ENCODE measurements around the gene ARSB. TPM values are rescaled to one million over a fixed set of nuclear protein-coding genes. Genes with fewer than 3 reads are reported as not detected.

ARSB gene
- total RNA-seq, 1 donor from 2014 or later = 28.0 TPM

DNA sequence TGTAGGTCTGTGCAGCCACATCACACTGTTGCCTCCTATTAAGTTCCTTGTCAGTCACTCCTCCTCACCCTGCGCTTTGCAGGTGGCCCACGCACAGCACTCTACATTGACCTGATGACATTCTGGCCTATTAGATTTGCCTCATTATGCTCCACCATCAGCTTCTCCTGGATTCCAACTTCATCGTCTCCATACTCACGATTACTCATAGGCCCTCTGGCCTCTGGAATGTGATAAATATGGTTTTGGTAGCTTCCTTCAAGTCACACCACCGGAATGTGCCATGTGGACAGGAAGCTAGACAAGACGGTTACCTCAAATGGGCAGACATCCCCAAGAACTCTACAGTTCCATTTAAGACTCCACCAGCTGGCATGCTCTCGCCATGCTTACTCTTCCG is 178.6 kb downstream of the ARSB start:
- Mint-ChIP-seq H3K27me3 (ENCODE audit: low read depth) (no peaks in the 10 kb centered on the region), H3K9me3 (no peaks in the 10 kb centered on the region), H3K27ac (ENCODE audit: unreplicated experiment) (no peak overlapping the region), H3K4me3 (no peak overlapping the region), H3K36me3 (ENCODE audit: low read depth) (peaks cover 2% of the 10 kb centered on the region), H3K4me1 (peaks cover 12% of the 10 kb centered on the region)
- DNase-seq (ENCODE audit: low read depth, low spot score) = no peak
- TF ChIP-seq, protein P1, sequence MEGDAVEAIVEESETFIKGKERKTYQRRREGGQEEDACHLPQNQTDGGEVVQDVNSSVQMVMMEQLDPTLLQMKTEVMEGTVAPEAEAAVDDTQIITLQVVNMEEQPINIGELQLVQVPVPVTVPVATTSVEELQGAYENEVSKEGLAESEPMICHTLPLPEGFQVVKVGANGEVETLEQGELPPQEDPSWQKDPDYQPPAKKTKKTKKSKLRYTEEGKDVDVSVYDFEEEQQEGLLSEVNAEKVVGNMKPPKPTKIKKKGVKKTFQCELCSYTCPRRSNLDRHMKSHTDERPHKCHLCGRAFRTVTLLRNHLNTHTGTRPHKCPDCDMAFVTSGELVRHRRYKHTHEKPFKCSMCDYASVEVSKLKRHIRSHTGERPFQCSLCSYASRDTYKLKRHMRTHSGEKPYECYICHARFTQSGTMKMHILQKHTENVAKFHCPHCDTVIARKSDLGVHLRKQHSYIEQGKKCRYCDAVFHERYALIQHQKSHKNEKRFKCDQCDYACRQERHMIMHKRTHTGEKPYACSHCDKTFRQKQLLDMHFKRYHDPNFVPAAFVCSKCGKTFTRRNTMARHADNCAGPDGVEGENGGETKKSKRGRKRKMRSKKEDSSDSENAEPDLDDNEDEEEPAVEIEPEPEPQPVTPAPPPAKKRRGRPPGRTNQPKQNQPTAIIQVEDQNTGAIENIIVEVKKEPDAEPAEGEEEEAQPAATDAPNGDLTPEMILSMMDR (conservative IDR thresholded peaks at IDR 0.05) = no peak

DNA sequence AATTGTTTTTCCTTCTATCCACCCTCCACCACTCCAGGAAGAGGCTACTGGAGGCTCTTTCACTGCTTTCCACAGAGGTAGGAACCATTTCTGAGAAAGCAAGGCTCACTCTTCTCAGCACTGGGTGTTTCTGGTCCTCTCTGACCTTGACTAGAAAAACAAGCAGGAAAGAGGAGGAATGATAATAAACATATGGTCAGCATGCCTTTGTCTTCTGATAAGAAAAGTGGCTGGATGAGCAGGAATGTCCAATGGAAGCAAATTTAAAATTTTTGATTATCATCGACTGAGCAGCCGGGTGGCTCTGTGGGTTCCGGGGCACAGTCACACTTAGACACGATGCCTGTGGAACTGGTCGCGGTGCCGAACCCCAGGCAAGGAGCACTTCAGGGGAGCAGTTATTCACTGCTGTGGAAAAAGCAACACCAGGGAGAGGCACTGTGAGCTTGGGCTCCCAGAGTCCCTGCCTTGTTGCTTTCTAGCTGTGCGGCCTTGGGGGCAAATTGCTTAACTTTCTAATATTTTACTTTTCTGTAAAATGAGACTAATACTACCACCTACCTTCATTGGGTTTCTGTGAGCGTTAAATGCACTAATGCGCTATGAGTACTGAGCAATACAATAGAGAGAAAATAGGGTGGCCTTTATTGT is 179.5 kb downstream of the ARSB start:
- Mint-ChIP-seq H3K36me3 (ENCODE audit: low read depth) (peaks cover 6% of the 10 kb centered on the region), H3K4me1 (peaks cover 12% of the 10 kb centered on the region), H3K4me3 (no peak overlapping the region), H3K9me3 (peaks cover 2% of the 10 kb centered on the region), H3K27me3 (ENCODE audit: low read depth) (no peaks in the 10 kb centered on the region), H3K27ac (ENCODE audit: unreplicated experiment) (no peak overlapping the region)
- DNase-seq (ENCODE audit: low read depth, low spot score) = no peak
- TF ChIP-seq, protein P1 (conservative IDR thresholded peaks at IDR 0.05) = no peak

DNA sequence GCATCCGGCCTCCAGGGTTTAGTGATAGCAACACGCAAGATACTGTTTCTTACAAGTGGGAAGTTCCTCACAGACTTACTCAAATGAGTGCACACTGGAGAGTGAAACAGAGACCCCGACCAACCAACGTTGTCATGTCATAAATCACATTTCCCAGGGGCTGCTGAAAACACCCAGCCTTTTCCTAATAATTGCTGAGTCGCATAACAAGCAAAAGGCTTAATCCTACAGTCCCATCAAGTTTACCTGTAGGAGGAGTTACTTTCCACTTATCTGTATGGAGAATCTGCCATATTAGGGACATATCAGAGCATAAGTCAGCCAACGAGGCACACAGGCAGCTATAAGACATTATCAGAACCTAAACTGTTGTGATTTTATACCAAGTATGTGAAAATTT is 180.1 kb downstream of the ARSB start:
- DNase-seq (ENCODE audit: low read depth, low spot score) = no peak
- Mint-ChIP-seq H3K9me3 (peaks cover 3% of the 10 kb centered on the region), H3K27ac (ENCODE audit: unreplicated experiment) (no peak overlapping the region), H3K36me3 (ENCODE audit: low read depth) (peaks cover 7% of the 10 kb centered on the region), H3K4me3 (no peak overlapping the region), H3K27me3 (ENCODE audit: low read depth) (no peaks in the 10 kb centered on the region), H3K4me1 (peaks cover 8% of the 10 kb centered on the region)
- TF ChIP-seq, protein P1 (conservative IDR thresholded peaks at IDR 0.05) = no peak

DNA sequence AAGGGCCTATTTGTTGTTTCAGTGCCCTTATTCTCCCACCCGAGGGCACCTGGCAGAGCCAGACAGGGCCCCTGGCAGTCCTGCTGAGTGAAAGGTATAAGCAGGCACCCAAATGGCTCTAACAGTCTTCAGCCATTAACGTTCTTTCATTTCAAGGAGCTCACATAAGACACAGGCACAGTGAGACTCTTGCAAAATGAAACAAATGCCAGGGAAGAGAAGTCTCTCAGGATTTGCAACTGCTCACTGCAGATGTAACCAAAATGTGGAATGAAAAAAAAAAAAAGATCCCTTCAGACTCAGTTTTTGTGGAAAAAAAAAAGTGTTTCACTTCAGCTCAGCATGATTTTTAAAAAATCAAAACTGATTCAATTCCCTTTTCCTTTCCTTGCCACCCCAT is 181.2 kb downstream of the ARSB start:
- no peaks in the 10 kb centered on the region for H3K27me3 Mint-ChIP-seq (ENCODE audit: low read depth)
- TF ChIP-seq, protein P1 (conservative IDR thresholded peaks at IDR 0.05) = no peak
- H3K27ac Mint-ChIP-seq (ENCODE audit: unreplicated experiment) = no peak overlapping the region
- peaks cover 3% of the 10 kb centered on the region for H3K9me3 Mint-ChIP-seq
- no peak overlapping the region for H3K4me3 Mint-ChIP-seq
- H3K36me3 Mint-ChIP-seq (ENCODE audit: low read depth) = peaks cover 7% of the 10 kb centered on the region
- H3K4me1 Mint-ChIP-seq = peaks cover 2% of the 10 kb centered on the region
- no peak for DNase-seq (ENCODE audit: low read depth, low spot score)

DNA sequence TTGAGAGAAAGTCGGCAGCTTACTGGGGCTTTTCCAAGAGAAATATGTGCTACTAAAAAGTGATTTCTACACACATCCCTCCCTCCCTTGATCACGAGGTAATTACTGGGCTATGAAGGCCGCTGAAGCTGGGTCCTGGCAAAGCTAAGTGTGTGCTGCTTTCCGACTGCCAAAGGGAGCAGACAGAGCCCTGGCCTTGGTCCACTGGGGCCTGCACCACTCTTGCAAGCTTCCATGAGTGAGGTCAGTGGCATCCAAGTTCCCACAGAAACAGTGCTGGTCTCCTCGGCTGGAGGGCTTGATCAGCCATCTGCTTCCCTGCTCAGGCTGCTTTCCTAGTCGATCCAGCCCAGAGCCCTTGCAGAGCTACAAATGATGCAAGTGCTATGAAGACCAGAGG is 181.8 kb downstream of the ARSB start:
- H3K4me1 Mint-ChIP-seq = no peaks in the 10 kb centered on the region
- TF ChIP-seq, protein P1 (conservative IDR thresholded peaks at IDR 0.05) = no peak
- peaks cover 5% of the 10 kb centered on the region for H3K36me3 Mint-ChIP-seq (ENCODE audit: low read depth)
- H3K9me3 Mint-ChIP-seq = peaks cover 3% of the 10 kb centered on the region
- no peak for DNase-seq (ENCODE audit: low read depth, low spot score)
- H3K4me3 Mint-ChIP-seq = no peak overlapping the region
- no peaks in the 10 kb centered on the region for H3K27me3 Mint-ChIP-seq (ENCODE audit: low read depth)
- no peak overlapping the region for H3K27ac Mint-ChIP-seq (ENCODE audit: unreplicated experiment)

Data from neural crest cell (in vitro differentiated cells).